D721Med (cell line): Measurements from ENCODE around the gene SUN3.
A peak's percentile ranks its signal among the peaks of the same experiment; 100 is the strongest.

Experiments
- DNase-seq: peaks from one replicate; pipeline ENCODE4 v3.0.0; 2011; ENCODE audit warnings: low spot score; ENCODE audit not compliant: insufficient read length
- FAIRE-seq: peaks from 2 replicates; lab custom pipeline; 2011; peaks lifted over from hg19 to GRCh38; lab: Jason Lieb, UNC
- CTCF ChIP-seq: IDR thresholded peaks from 2 replicates; pipeline ENCODE4 v1.5.1; 2012; ENCODE audit warnings: mild to moderate bottlenecking, control low read depth; ENCODE audit not compliant: insufficient read depth; ENCODE audit errors: missing control alignments

The SUN3 gene

DNA sequence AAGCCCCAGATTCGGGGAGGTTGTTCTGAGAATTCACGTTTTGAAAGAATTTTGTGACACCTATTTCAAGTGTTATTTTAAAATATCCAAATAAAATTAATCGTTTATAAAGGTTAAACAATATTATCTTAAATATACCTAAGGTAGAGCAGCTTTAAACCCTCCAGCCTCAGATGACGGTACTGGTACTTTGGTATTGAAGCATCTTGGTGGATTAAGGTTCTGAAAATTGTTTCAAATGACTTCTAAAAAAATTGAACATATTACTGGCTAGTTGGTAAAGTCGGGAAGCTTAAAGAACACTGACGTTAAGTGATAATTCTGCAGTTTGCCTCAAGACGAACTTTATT, 49.1 kb downstream of the SUN3 start:
- FAIRE-seq (no peak), DNase-seq (no peak)
- TF ChIP-seq CTCF, result no peak

DNA sequence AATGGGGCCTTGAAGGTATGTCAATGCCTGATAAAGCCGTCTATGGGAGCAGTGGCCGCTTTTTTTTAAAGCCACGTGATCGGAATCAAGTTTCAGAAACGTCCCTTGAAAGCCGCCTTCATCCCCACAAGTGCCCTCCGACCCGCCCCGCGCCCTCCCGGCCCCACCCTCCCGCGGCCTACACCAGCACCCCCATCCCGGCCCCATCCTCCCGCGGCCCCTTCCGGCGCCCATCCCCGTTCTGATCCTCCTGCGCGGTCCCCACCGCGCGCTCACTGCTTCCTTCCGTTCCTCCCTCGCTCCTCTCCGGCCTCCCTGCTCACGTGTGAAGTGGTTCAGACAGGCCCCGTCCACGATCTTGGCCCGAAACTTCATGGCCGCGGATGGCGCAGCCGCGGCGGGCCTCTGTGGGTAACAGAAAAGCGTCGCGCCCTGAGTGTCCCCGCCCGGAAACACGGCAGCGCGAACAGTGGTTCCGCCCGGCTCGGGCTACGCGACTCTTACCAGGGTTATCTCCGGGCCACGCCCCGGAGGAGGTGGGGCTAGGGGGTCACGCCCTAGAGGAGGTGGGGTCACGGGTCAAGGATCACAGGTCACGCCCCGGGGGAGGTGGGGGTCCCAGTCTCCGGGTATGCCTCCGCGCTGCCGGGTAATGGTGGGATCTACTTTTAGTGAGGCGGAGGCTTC, 49.6 kb downstream of the SUN3 start, which contains the start of gene HUS1:
TSS of gene HUS1 (minus strand) at position 471 of the 687 bp plus-strand sequence. CDS start at position 375, 96 bp downstream.
- DNase-seq (peak; percentile 67), FAIRE-seq (no peak)
- TF ChIP-seq CTCF, result no peak

GRCh38 chr7:47978790-47979144, 50.1 kb downstream of the SUN3 start:
- FAIRE-seq, result peak; percentile 21
- no peak for TF ChIP-seq CTCF
- DNase-seq, result no peak

DNA sequence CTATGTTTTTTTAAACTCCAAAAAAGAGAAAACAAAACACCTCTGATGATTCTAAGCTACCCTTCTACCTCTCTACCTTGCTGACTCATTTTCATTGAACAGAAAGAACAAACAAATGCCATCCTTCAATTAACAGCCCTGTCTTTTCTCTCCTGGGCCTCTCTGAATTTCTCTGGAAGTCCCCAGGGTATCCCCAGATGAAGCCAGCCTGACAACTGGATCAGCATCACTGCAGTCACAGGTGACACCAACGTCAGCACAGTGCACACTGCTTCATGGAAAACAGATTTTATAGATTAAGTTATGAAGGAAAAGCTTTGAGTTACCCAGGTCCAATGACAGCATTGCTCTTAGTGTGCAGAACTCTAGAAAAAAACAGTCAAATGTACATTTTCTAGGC, 55.2 kb downstream of the SUN3 start:
- DNase-seq (no peak), FAIRE-seq (no peak)
- TF ChIP-seq CTCF, result no peak

DNA sequence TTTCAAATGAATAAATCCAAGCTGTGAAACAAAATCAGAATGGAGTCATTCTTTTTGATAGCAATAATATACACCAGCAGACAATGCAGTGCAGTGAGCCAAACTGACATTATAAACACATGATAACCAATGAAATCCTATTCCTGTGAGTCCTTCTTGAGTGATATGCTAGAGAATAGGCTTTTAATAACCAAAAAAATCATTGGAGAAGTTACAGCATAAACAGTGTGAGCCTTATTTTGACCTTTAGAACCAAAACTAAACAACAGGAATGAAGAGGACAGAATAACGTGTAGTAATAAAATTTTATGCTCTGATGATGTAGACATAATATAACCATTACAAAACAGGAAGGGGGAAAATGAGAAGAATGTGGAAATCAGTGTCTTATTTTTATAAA, 58.1 kb downstream of the SUN3 start:
- TF ChIP-seq CTCF, result no peak
- FAIRE-seq (no peak), DNase-seq (no peak)

- DNase-seq (peak; percentile 58), FAIRE-seq (peak; percentile 71)
- TF ChIP-seq CTCF, result peak; percentile 59
Observed at GRCh38 chr7:47968847-47969774, 59.8 kb downstream of the SUN3 start.
